GM23338 (cell line): ENCODE results near the gene APP. TPM values are rescaled to one million over a fixed set of nuclear protein-coding genes. Genes with fewer than 3 reads are reported as not detected.

Experiments used
- ATAC-seq: fragments of 200-7000 bp; cut with Tn5 transposase; 3 replicates; pipeline ENCODE4 v1.9.1; 2020
- DNase-seq: peaks from one replicate; pipeline ENCODE4 v3.0.0-alpha.2; 2015; ENCODE audit warnings: low spot score
- H2AFZ ChIP-seq: fragments of 200-600 bp; sonication (generic); 2 replicates; pipeline ENCODE4 v1.8.0; 2016; ENCODE audit warnings: antibody characterized with exemption, mild to moderate bottlenecking, moderate library complexity
- H3F3A ChIP-seq: fragments of 200-600 bp; sonication (generic); replicated peaks from 2 replicates; pipeline ENCODE4 v1.8.0; 2017; ENCODE audit warnings: antibody characterized with exemption, mixed run types, low read depth
- H3K27ac ChIP-seq: fragments of 200-600 bp; sonication (generic); 2 replicates; pipeline ENCODE4 v1.6.1; 2016; ENCODE audit warnings: low read depth
- H3K27me3 ChIP-seq: fragments of 200-600 bp; sonication (generic); 2 replicates; pipeline ENCODE4 v1.8.0; 2016; ENCODE audit warnings: mild to moderate bottlenecking, mixed run types, moderate library complexity; ENCODE audit not compliant: insufficient read depth
- H3K36me3 ChIP-seq: fragments of 200-600 bp; sonication (generic); 2 replicates; pipeline ENCODE4 v1.8.0; 2016; ENCODE audit warnings: mild to moderate bottlenecking; ENCODE audit not compliant: insufficient read depth
- H3K4me1 ChIP-seq: fragments of 200-600 bp; sonication (generic); 2 replicates; pipeline ENCODE4 v1.8.0; 2016; ENCODE audit warnings: mild to moderate bottlenecking, moderate library complexity; ENCODE audit not compliant: insufficient read depth
- H3K4me2 ChIP-seq: fragments of 200-600 bp; sonication (generic); 2 replicates; pipeline ENCODE4 v1.7.1; 2017; ENCODE audit warnings: mixed run types
- H3K4me3 ChIP-seq: fragments of 200-600 bp; sonication (generic); 2 replicates; pipeline ENCODE4 v1.6.1; 2016; ENCODE audit warnings: mixed run types
- H3K79me2 ChIP-seq: fragments of 200-600 bp; sonication (generic); replicated peaks from 2 replicates; pipeline ENCODE4 v1.8.0; 2017; ENCODE audit warnings: mild to moderate bottlenecking; ENCODE audit not compliant: insufficient read depth
- H3K9me2 ChIP-seq: fragments of 200-600 bp; sonication (generic); 2 replicates; pipeline ENCODE4 v1.8.0; 2017; ENCODE audit not compliant: insufficient read depth
- H4K20me1 ChIP-seq: fragments of 200-600 bp; sonication (generic); replicated peaks from 2 replicates; pipeline ENCODE4 v1.8.0; 2017; ENCODE audit warnings: mild to moderate bottlenecking; ENCODE audit not compliant: insufficient read depth
- H3K27ac Mint-ChIP-seq: 2 replicates; pipeline ENCODE4 v1.8.0; 2020; ENCODE audit warnings: inconsistent platforms, mild to moderate bottlenecking, moderate library complexity, mixed read lengths
- H3K27me3 Mint-ChIP-seq: 3 replicates; pipeline ENCODE4 v1.8.0; 2022; ENCODE audit warnings: low read depth, mild to moderate bottlenecking, moderate library complexity, mixed read lengths, inconsistent platforms; ENCODE audit not compliant: insufficient read depth, poor library complexity
- H3K36me3 Mint-ChIP-seq: 3 replicates; pipeline ENCODE4 v1.8.0; 2021; ENCODE audit warnings: low read depth, mild to moderate bottlenecking, inconsistent platforms, moderate library complexity, mixed read lengths
- H3K4me1 Mint-ChIP-seq: 3 replicates; pipeline ENCODE4 v1.8.0; 2020; ENCODE audit warnings: mild to moderate bottlenecking, inconsistent platforms, mixed read lengths
- H3K4me3 Mint-ChIP-seq: 3 replicates; pipeline ENCODE4 v1.8.0; 2021; ENCODE audit warnings: moderate library complexity, mild to moderate bottlenecking, inconsistent platforms, mixed read lengths
- H3K9me3 Mint-ChIP-seq: 3 replicates; pipeline ENCODE4 v1.8.0; 2020; ENCODE audit warnings: moderate library complexity, mild to moderate bottlenecking, inconsistent platforms, mixed read lengths
- CREB1 ChIP-seq: fragments of 250-450 bp; sonication (Bioruptor Pico); IDR thresholded peaks from 2 replicates; pipeline ENCODE4 v1.5.0; 2020; ENCODE audit warnings: low read depth, mild to moderate bottlenecking, moderate library complexity
- CTCF ChIP-seq, 2 experiments: fragments of 200-600 bp in 1 of 2; sonication (generic) in 1 of 2; conservative IDR thresholded peaks; 2 replicates each; pipeline versions ENCODE4 v1.5.1 to v1.6.1; 2016 to 2017; ENCODE audit warnings: antibody characterized with exemption in 2 of 2, low read depth in 2 of 2, mild to moderate bottlenecking in 2 of 2, moderate library complexity in 1 of 2
- EZH2 ChIP-seq: fragments of 200-600 bp; sonication (generic); IDR thresholded peaks from one replicate; pipeline ENCODE4 v1.8.0; 2017; ENCODE audit warnings: antibody characterized with exemption, mild to moderate bottlenecking, low read depth; ENCODE audit not compliant: unreplicated experiment
- EZH2phosphoT487 ChIP-seq: fragments of 200-600 bp; sonication (generic); IDR thresholded peaks from one replicate; pipeline ENCODE4 v1.8.1; 2018; ENCODE audit warnings: antibody characterized with exemption; ENCODE audit not compliant: unreplicated experiment
- JUNB ChIP-seq: IDR thresholded peaks from one replicate; pipeline ENCODE4 v1.6.1; 2016; ENCODE audit warnings: antibody characterized with exemption; ENCODE audit not compliant: unreplicated experiment
- STAT1 ChIP-seq: IDR thresholded peaks from one replicate; pipeline ENCODE4 v1.6.1; 2016; ENCODE audit warnings: antibody characterized with exemption; ENCODE audit not compliant: unreplicated experiment
- ZNF114 ChIP-seq: fragments of 250-450 bp; sonication (Bioruptor Pico); IDR thresholded peaks from 2 replicates; pipeline ENCODE4 v1.5.0; 2020; ENCODE audit warnings: mild to moderate bottlenecking, moderate library complexity
- ZNF331 ChIP-seq: fragments of 250-450 bp; sonication (Bioruptor Pico); IDR thresholded peaks from 2 replicates; pipeline ENCODE4 v1.5.0; 2020; ENCODE audit warnings: low read depth, mild to moderate bottlenecking, moderate library complexity
- ZNF462 ChIP-seq: fragments of 250-450 bp; sonication (Bioruptor Pico); IDR thresholded peaks from 2 replicates; pipeline ENCODE4 v1.5.0; 2020; ENCODE audit warnings: mild to moderate bottlenecking, moderate library complexity
- polyA plus RNA-seq: library from polyadenylated mRNA; unstranded; fragments of >200 nt; fragmentation: Nextera tagmentation; extraction: Ambion mirVana; gene quantifications from 2 replicates; pipeline ENCODE4 v1.2.1, GENCODE V29; 2016
- total RNA-seq: library from RNA; depleted of rRNA; stranded (reverse); fragments of >200 nt; shearing (Covaris generic); gene quantifications from 2 replicates; pipeline ENCODE4 v1.2.3, GENCODE V29; 2014
- TF ChIP-seq, protein P1 (sequence below): IDR thresholded peaks from one replicate; pipeline ENCODE4 v1.6.1; 2018; ENCODE audit warnings: antibody characterized with exemption; ENCODE audit not compliant: unreplicated experiment
- TF ChIP-seq, protein P2 (sequence below): IDR thresholded peaks from 2 replicates; pipeline ENCODE4 v1.6.1; 2016; ENCODE audit warnings: antibody characterized with exemption

Gene APP
- total and polyA plus RNA-seq, 2 experiments from 2014 or later: 69.4 to 444 TPM

DNA sequence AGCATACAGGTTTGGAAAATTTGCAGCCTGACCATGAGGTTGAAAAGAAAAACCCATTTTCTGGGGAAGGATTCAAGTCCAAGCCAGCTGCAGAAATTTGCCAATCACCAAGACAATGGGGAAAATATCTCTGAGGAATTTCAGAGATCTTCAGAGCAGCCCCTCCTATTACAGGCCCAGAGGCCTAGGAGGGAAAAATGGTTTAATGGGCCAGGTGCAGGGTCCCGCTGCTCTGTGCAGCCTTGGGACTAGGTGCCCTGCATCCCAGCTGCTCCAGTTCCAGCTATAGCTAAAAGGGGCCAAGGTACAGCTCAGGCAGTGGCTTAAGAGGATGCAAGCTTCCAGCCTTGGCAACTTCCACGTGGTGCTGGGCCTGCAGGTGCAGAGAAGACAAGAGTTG, 322.3 kb downstream of the APP start (continued):
- TF ChIP-seq, protein P1, sequence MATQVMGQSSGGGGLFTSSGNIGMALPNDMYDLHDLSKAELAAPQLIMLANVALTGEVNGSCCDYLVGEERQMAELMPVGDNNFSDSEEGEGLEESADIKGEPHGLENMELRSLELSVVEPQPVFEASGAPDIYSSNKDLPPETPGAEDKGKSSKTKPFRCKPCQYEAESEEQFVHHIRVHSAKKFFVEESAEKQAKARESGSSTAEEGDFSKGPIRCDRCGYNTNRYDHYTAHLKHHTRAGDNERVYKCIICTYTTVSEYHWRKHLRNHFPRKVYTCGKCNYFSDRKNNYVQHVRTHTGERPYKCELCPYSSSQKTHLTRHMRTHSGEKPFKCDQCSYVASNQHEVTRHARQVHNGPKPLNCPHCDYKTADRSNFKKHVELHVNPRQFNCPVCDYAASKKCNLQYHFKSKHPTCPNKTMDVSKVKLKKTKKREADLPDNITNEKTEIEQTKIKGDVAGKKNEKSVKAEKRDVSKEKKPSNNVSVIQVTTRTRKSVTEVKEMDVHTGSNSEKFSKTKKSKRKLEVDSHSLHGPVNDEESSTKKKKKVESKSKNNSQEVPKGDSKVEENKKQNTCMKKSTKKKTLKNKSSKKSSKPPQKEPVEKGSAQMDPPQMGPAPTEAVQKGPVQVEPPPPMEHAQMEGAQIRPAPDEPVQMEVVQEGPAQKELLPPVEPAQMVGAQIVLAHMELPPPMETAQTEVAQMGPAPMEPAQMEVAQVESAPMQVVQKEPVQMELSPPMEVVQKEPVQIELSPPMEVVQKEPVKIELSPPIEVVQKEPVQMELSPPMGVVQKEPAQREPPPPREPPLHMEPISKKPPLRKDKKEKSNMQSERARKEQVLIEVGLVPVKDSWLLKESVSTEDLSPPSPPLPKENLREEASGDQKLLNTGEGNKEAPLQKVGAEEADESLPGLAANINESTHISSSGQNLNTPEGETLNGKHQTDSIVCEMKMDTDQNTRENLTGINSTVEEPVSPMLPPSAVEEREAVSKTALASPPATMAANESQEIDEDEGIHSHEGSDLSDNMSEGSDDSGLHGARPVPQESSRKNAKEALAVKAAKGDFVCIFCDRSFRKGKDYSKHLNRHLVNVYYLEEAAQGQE: no peak
- TF ChIP-seq CREB1 (CRISPR knock-in tag): no peak

DNA sequence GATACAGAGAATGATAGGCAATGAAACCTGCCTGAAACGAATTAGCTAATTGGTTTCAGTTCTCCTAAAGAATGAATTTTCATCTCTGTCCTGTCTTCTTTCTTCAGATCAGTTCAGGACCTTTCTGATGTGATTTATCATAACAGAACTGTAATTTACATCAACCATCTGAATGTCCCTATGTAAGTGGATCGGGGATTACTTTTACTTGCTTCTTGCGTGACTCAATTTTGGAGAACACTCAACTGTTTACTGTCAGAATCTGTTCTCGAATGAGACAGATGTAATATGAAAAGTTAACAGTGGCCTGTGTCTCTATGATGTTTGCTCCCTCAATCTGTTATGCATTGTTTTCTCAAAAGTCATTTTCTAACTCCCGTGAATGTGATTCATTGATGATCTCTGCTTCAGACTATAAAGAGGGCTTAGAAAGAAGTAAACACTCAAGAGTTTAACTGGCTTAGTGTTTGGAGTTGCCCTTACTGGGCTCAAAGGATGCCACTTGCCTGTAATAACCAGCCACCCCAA, 324.8 kb downstream of the APP start:
- no peaks in the 10 kb centered on the region for H4K20me1 ChIP-seq
- H2AFZ ChIP-seq: no peak overlapping the region
- Mint-ChIP-seq H3K27ac (no peak overlapping the region), H3K36me3 (peaks cover 12% of the 10 kb centered on the region), H3K4me1 (no peaks in the 10 kb centered on the region), H3K4me3 (no peak overlapping the region), H3K27me3 (no peaks in the 10 kb centered on the region), H3K9me3 (peaks cover 26% of the 10 kb centered on the region)
- H3K4me3 ChIP-seq: no peak overlapping the region
- 0 out of 2 replicates have a peak, but pooled peaks cover 3% of the 10 kb centered on the region for H3K9me2 ChIP-seq
- ATAC-seq (no peak), DNase-seq (no peak)
- TF ChIP-seq STAT1 (no peak), ZNF331 (CRISPR knock-in tag) (no peak), CTCF (conservative IDR thresholded peaks at IDR 0.05; ENCODE audit: low read depth in 2 of 2) (no peak), EZH2 (no peak), ZNF462 (CRISPR knock-in tag) (no peak), CREB1 (CRISPR knock-in tag) (no peak), ZNF114 (CRISPR knock-in tag) (no peak), JUNB (no peak), EZH2phosphoT487 (no peak)
- TF ChIP-seq, protein P2, sequence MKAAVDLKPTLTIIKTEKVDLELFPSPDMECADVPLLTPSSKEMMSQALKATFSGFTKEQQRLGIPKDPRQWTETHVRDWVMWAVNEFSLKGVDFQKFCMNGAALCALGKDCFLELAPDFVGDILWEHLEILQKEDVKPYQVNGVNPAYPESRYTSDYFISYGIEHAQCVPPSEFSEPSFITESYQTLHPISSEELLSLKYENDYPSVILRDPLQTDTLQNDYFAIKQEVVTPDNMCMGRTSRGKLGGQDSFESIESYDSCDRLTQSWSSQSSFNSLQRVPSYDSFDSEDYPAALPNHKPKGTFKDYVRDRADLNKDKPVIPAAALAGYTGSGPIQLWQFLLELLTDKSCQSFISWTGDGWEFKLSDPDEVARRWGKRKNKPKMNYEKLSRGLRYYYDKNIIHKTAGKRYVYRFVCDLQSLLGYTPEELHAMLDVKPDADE: no peak
- H3K27ac ChIP-seq: no peak overlapping the region
- no peaks in the 10 kb centered on the region for H3F3A ChIP-seq
- no peaks in the 10 kb centered on the region for H3K4me1 ChIP-seq
- H3K36me3 ChIP-seq: no peaks in the 10 kb centered on the region; the same call in 1 of the 2 replicates
- H3K79me2 ChIP-seq: no peaks in the 10 kb centered on the region
- H3K27me3 ChIP-seq: no peaks in the 10 kb centered on the region
- no peak overlapping the region for H3K4me2 ChIP-seq
